HG03108 (cell line): ENCODE results near the gene PPIP5K1.
"Not testable (repeated sequence)": the region's sequence is repeated elsewhere in the genome, so short reads cannot be mapped to it uniquely, and the experiment has no call there.

Experiments used
- ATAC-seq: cut with Tn5 transposase; IDR thresholded peaks from one replicate; pipeline ENCODE4 v1.9.1; 2021; ENCODE audit warnings: moderate library complexity; ENCODE audit not compliant: unreplicated experiment

PPIP5K1 gene

GRCh38 chr15:43589778-43590466 is at the start of gene PPIP5K1:
Gene PPIP5K1 (minus strand): TSS chr15:43590208. CDS start chr15:43584504, 5,704 bp downstream.
- ATAC-seq: peak; percentile 92

- ATAC-seq: not testable (repeated sequence)
Observed at GRCh38 chr15:43638464-43639204, 48.6 kb upstream of the PPIP5K1 start.

GRCh38 chr15:43626937-43627336 is 36.9 kb upstream of the PPIP5K1 start:
- not testable (repeated sequence) for ATAC-seq

GRCh38 chr15:43625106-43625505 is 35.1 kb upstream of the PPIP5K1 start:
- no peak for ATAC-seq

GRCh38 chr15:43622068-43622799 is 32.2 kb upstream of the PPIP5K1 start:
- not testable (repeated sequence) for ATAC-seq

- ATAC-seq: not testable (repeated sequence)
Observed at GRCh38 chr15:43618700-43619099, 28.7 kb upstream of the PPIP5K1 start, which contains the start of gene STRC. Gene STRC (minus strand): TSS chr15:43618800. CDS start chr15:43618722, 78 bp downstream.

GRCh38 chr15:43617750-43618149 is 27.7 kb upstream of the PPIP5K1 start:
- ATAC-seq: not testable (repeated sequence)

GRCh38 chr15:43602233-43602632 is 12.2 kb upstream of the PPIP5K1 start:
- ATAC-seq: not testable (repeated sequence)

- ATAC-seq: not testable (repeated sequence)
Observed at GRCh38 chr15:43600200-43600599, 10.2 kb upstream of the PPIP5K1 start.

GRCh38 chr15:43599131-43599530 is 9.1 kb upstream of the PPIP5K1 start:
- ATAC-seq: not testable (repeated sequence)

- not testable (repeated sequence) for ATAC-seq
Observed at GRCh38 chr15:43593328-43594190, 3.6 kb upstream of the PPIP5K1 start, which contains the start of gene CKMT1B. Gene CKMT1B (plus strand): TSS chr15:43594027. CDS start chr15:43594219, 192 bp downstream.

GRCh38 chr15:43592841-43593240 is 2.8 kb upstream of the PPIP5K1 start:
- not testable (repeated sequence) for ATAC-seq

- ATAC-seq: not testable (repeated sequence)
Observed at GRCh38 chr15:43574607-43575006, 15.4 kb downstream of the PPIP5K1 start.

- not testable (repeated sequence) for ATAC-seq
Observed at GRCh38 chr15:43566615-43567014, 23.4 kb downstream of the PPIP5K1 start.

- ATAC-seq: not testable (repeated sequence)
Observed at GRCh38 chr15:43563793-43564192, 26.2 kb downstream of the PPIP5K1 start.

GRCh38 chr15:43562753-43563152 is 27.3 kb downstream of the PPIP5K1 start:
- not testable (repeated sequence) for ATAC-seq

GRCh38 chr15:43552986-43553385 is 37.0 kb downstream of the PPIP5K1 start:
- no peak for ATAC-seq

GRCh38 chr15:43552256-43552655 is 37.8 kb downstream of the PPIP5K1 start:
- ATAC-seq: no peak

GRCh38 chr15:43550527-43551363 is 39.3 kb downstream of the PPIP5K1 start:
- ATAC-seq: no peak
